ENCODE data around the gene GC.
"Not testable (repeated sequence)": the region's sequence is repeated elsewhere in the genome, so short reads cannot be mapped to it uniquely, and the experiment has no call there.

GC gene, protein sequence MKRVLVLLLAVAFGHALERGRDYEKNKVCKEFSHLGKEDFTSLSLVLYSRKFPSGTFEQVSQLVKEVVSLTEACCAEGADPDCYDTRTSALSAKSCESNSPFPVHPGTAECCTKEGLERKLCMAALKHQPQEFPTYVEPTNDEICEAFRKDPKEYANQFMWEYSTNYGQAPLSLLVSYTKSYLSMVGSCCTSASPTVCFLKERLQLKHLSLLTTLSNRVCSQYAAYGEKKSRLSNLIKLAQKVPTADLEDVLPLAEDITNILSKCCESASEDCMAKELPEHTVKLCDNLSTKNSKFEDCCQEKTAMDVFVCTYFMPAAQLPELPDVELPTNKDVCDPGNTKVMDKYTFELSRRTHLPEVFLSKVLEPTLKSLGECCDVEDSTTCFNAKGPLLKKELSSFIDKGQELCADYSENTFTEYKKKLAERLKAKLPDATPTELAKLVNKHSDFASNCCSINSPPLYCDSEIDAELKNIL

GRCh38 chr4:71783972-71784371 lies at the start of gene GC:
Gene GC, minus strand, starts transcription at chr4:71784079. Its CDS starts 61 bp downstream, at chr4:71784018.
- DNase-seq (ENCODE audit: low read depth), result no peak

DNA sequence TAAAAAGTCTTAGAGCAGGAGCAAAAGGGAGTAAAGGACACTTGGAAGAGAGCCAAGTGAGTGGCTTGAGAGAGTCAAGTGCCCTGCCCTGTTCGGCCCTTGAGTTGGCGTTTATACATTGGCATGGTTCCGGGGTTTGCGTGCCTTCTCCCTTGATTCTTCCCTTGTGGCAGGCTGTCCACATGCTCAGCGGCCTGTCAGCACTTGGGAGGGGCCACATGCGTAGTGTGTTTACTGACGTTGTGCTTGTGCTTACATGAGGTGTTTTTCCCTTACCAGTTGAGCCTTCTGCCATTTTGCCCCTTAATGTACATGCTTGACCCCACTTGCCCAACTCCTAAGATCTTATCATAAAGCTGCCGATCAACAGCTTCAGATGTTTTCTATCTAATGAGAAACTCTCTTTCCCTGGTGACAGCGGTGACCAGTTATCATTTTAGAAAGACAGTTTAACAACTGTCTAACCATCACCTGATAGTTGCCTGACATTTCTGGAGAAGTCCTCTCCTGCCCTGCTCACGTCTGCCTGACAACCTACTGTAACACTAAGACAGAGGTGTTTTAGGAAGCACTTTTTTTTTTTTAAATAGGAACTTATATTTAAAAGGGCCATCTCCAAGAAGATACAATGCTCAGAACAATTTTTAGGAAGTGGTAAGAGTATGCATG lies 49.5 kb upstream of the GC start:
- no peak for DNase-seq (ENCODE audit: low read depth)

DNA sequence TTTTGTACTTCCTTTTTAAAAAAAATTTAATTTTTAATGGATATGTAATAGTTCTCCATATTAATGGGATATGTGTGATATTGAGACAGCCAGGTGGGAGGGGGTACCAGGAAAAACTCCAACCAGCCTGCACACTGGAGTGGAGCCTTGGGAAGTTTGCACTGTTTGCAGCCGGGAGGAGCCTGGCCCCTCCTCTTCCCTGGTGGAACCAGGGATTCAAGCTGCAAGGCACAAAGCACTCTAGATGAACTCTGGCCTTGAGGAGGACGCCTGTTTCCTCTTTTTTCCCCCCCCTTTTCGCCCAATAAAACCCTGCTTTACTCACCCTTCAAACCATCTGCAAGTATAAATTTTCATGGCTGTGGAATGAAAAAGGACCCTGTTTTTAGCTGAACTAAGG lies 48.2 kb upstream of the GC start:
- no peak for DNase-seq (ENCODE audit: low read depth)

GRCh38 chr4:71830497-71831190 lies 46.8 kb upstream of the GC start:
- no peak for DNase-seq (ENCODE audit: low read depth)

- no peak for DNase-seq (ENCODE audit: low read depth)
Measured at GRCh38 chr4:71828470-71828869, 44.6 kb upstream of the GC start.

DNA sequence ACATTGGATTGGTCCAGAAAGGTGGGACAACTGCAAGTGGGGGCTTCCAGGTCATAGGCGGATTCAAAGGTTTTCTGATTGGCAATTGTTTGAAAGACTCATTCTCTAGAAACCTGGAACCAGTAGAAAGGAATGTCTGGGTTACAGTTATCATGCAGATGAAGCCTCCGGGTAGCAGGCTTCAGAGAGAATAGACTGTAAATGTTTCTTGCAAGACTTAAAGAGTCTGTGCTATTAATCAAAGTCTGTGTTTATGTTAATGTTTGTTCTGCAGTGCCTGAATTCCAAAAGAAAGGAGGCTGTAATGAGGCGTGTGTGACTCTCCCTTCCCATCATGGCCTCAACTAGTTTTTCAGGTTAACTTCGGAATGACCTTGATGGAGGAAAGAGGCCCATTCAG lies 43.9 kb upstream of the GC start:
- no peak for DNase-seq (ENCODE audit: low read depth)

DNA sequence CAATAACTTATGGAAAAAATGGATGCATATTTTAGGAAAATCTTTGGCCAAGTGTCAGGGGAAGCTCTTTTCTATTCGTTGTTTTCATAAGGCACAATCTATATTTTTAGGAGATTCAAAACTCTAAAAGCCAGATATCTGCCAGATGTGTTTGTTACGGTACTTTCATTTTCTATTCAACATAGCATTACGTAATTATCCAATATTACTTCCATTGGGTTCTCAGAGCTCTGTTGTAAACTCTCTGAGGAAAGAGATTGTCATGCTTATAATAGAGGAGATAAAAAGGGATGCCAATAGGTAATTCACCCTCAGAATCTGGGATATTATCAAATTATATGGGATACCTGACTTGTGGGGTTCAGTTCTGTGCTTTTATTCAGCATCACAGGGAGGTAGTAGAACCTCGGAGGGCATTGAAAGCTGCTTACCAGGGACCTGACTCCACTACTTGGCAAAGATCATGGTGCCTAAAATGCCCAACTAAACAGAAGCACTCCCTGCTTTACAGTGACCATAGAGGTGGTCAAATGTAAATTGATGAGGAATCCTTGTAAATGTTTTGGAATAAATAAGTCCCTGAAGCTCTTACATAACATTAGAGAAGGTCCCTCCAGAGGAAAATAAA lies 32.9 kb upstream of the GC start:
- no peak for DNase-seq (ENCODE audit: low read depth)

GRCh38 chr4:71814433-71814832 lies 30.6 kb upstream of the GC start:
- no peak for DNase-seq (ENCODE audit: low read depth)

- not testable (repeated sequence) for DNase-seq (ENCODE audit: low read depth)
Measured at GRCh38 chr4:71809805-71810204, 25.9 kb upstream of the GC start.

- DNase-seq (ENCODE audit: low read depth), result no peak
Measured at GRCh38 chr4:71807469-71807868, 23.6 kb upstream of the GC start.

DNA sequence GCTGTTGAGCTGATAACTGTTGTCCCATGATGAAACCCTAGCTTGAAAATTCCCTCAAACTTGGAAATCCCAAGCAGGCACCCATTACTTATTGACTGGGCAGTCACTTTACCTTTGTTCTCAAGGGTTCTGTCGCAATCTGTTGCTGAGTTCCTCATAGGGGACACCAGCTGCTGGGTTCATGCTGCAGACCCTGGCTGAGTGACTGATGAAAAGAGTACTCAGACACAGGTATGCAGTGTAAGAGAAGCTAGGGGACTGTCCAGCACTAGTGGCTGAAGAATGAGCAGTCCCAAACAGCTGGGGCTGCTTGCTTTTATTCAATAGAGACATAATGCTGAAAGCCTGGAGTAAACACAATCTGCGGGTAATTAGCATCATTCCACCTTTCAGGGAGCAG lies 21.4 kb upstream of the GC start:
- not testable (repeated sequence) for DNase-seq (ENCODE audit: low read depth)

DNA sequence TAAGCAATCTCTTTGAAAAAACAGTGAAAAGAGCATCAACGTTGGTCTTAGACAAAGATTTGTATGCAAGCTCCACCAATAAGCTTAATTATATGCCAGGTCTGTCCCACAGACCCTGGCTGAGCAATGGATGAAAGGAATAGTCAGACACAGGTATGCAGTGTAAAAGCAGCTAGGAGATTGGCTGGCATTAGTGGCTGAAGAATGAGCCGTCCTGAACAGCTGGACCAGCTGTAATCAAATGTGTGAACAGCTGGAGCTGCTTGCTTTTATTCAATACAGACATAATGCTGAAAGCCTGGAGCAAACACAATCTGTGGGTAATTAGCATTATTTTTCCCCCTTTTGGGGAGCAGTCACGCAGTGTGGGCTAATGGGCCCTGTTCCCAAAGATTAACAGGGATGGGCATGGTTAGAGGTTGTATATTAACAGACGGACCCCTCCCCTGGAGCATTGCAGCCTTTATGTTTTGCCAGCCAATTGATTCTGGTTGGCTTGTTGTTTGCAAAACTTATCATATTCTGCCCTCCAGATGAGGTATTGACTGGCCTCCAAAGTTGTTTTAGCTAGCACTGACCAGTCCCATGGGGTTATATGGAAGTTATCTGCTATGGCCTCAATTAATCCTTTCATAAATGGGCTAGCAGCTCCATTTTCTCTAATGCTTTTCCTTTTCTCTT lies 20.3 kb upstream of the GC start:
- not testable (repeated sequence) for DNase-seq (ENCODE audit: low read depth)

DNA sequence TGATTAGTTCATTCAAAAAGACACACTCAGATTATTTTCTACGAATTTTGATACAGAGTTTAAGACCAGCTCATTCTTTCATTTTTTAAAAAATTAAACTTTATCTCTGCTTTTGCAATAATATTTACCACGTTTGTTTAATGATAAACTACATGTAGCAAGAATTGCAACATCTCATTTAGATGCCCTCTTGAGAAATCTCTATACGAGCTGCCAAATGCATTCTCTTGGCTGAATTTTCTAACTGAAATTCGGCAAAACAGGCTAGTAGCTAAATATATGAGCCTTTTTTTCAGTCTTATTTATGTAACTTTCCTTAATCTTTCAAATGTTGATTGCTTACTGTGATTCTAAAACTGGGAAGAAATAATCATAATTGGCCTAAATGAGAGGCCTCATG lies 2.1 kb upstream of the GC start:
- no peak for DNase-seq (ENCODE audit: low read depth)

DNA sequence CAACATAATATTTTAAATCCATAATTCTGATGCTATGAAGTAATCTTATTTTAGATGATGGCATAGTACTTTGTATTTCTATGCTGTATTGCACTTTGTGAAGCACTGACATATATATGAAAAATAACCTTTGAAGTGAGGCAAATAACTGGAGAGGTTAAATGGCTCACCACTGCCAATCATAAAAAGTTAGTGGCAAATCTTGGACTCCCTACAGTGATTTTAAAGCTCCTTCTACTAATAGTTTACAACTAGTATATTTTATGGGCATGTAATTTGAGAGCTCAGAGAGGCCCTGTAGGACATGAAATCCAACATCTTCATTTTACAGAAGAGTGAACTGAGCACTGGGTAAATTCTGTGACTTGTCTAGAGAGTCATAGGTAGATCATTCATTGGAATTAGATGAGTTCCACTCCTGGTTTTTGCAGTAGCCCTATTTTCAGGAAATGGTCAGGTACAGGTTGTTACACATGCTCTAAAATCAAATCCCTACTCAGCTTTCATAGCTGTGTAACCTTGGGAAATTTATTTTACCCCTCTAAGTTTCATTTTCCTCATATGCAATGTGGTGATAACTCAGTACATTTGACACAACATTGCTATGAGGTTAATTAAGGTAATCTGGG lies 804 bp upstream of the GC start:
- DNase-seq (ENCODE audit: low read depth), result no peak

DNA sequence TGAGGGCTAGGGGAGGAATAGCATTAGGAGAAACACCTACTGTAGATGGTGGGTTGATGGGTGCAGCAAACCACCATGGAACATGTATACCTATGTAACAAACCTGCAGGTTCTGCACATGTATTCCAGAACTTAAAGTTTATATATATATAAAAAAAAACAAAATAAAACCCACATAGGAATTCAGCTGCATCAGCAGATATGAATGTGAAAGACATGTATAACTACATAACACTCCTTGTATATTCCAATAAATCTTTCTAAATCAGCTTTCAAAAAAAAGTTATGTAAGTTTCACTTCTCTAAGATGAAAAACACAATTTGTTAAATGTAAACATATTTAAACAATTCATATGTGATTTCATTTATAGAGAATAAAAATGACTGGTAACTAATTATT lies 6.0 kb downstream of the GC start:
- DNase-seq (ENCODE audit: low read depth), result no peak

DNA sequence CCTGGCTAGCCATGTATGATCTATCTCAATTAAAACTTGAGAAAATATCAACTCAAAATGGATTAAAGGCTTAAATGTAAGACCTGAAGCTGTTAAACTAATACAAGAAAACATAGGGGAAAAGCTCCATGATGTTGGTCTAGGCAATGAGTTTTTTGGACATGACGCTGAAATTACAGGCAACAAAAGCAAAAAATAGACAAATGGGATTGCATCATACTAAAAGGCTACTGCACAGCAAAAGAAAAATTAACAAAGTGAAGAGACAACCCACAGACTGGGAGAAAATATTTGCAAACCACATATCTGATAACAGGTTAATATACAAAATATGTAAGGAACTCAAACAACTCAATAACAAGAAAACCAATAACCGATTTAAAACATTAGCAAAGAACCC lies 8.4 kb downstream of the GC start:
- DNase-seq (ENCODE audit: low read depth), result no peak

DNA sequence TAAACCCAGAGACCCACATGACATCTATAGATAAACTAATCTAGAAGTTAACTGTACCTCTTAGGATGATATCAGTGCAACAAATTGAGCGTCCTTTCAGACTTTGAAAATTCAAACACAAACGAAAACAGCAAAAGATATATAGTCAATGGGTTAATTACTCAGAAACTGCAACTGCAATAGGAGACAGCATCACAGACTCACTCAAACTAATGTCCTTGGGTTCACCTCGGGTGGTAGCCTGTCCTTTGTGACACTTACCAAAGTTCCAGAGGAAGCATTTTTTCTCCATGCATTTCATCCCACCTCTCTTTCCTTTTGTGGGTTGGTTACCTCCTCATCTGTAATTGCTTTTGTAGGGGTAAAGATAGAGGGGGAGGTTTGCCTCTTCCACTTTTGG lies 9.7 kb downstream of the GC start:
- DNase-seq (ENCODE audit: low read depth), result no peak

DNA sequence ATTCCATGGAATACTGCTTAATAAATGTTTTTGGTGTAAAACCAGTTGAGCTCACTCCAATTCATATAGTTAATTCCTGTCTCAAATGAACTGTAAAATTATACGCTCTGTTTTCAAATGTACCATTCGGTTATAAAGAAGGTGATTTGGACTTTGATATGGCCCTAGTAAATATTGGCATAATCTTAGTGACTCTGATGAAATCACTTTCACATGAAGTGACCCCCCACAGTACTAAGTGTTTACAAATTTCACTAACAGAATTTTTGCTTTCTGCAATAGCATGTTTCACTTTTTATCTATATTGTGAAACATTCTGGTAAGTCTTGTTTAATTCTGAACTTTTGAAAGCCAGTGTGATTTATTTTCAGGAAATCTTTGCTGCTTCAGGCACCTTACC lies 10.9 kb downstream of the GC start:
- DNase-seq (ENCODE audit: low read depth), result no peak

GRCh38 chr4:71772592-71772991 lies 11.3 kb downstream of the GC start:
- DNase-seq (ENCODE audit: low read depth), result no peak

DNA sequence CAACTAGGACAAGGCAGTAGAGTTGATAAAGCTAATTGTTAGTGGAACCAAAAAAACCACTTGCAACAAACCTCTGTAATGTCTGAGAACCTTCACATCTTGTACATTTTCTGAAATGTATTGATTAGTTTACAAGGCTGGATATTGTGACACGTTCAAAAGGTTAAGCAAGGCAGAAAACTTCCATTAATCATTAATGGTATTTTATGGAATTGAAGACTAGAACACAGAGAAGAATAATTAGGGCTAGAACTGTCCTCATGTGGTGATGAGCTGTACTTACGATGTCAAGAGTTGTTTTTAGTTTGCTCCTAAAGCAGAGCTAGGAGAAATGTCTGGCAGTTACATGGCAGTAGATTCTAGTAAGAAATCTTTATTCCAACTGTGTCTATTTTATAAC lies 12.3 kb downstream of the GC start:
- no peak for DNase-seq (ENCODE audit: low read depth)

DNA sequence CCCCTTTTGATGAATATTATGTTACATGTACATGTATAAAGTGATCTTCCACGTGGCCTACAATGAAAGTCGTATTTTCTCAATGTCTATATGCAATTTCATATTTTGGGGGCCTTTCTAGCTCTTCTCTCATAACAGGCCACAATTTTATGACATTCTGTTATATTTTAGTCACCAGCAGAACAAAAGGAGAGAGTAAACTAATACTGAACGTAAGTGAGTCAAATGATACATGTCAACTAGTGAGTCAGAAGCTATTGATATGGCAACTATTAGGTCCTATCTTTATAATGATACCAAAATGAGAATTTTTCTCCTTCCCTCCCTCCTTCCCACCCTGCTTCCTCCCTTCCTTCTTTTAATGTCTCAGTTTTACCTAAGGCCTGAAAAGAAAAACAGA lies 14.4 kb downstream of the GC start:
- DNase-seq (ENCODE audit: low read depth), result no peak

- DNase-seq (ENCODE audit: low read depth), result no peak
Measured at GRCh38 chr4:71768123-71768522, 15.8 kb downstream of the GC start.

Measured in iris pigment epithelial cell (primary cell).